Transverse colon (tissue), 4 donors: ENCODE data around the gene SMIM5. TPM values are rescaled to one million over a fixed set of nuclear protein-coding genes. Genes with fewer than 3 reads are reported as not detected.

Experiments used
- DNase-seq: peaks from one replicate; pipeline ENCODE4 v3.0.0-alpha.2; 2019
- H3K27ac ChIP-seq, 4 donors: fragments of 200-600 bp; sonication (generic); 2 replicates each; pipeline ENCODE4 v1.5.1; 2016 to 2018; ENCODE audit warnings: inconsistent platforms in 4 of 4
- H3K27me3 ChIP-seq: fragments of 200-600 bp; sonication (generic); 2 replicates; pipeline ENCODE4 v1.5.1; 2017; ENCODE audit warnings: inconsistent platforms
- H3K36me3 ChIP-seq, 4 donors: fragments of 200-600 bp; sonication (generic); 2 replicates each; pipeline ENCODE4 v1.5.1; 2017 to 2019; ENCODE audit warnings: inconsistent platforms in 4 of 4
- H3K4me1 ChIP-seq, 4 donors: fragments of 200-600 bp; sonication (generic); 2 replicates each; pipeline ENCODE4 v1.5.1; 2017 to 2020; ENCODE audit warnings: inconsistent platforms in 4 of 4
- H3K4me3 ChIP-seq, 4 donors: fragments of 200-600 bp; sonication (generic); 1 replicate in 1 of 4; 2 replicates in 3 of 4; pipeline versions ENCODE4 v1.5.1 to v1.6.1; 2017 to 2019; ENCODE audit warnings: inconsistent platforms in 4 of 4
- H3K9me3 ChIP-seq, 2 donors: fragments of 200-600 bp; sonication (generic); 2 replicates each; pipeline ENCODE4 v1.5.1; 2017 to 2019; ENCODE audit warnings: inconsistent platforms in 2 of 2
- CTCF ChIP-seq, 5 experiments: fragments of 200-600 bp in 3 of 5; fragments of 450-650 bp in 2 of 5; sonication (generic) in 3 of 5; IDR thresholded peaks; 1 replicate in 2 of 5; 2 replicates in 3 of 5; pipeline ENCODE4 v1.5.1; 2016 to 2017; ENCODE audit warnings: antibody characterized with exemption in 5 of 5, inconsistent platforms in 3 of 5, mild to moderate bottlenecking in 2 of 5, moderate library complexity in 1 of 5
- EP300 ChIP-seq: sonication (generic); formaldehyde crosslinking; IDR thresholded peaks from one replicate; pipeline ENCODE4 v1.6.1; 2017; ENCODE audit warnings: antibody characterized with exemption, low read depth
- POLR2A ChIP-seq: fragments of 450-650 bp; IDR thresholded peaks from one replicate; pipeline ENCODE4 v1.6.1; 2016; ENCODE audit warnings: antibody characterized with exemption, mild to moderate bottlenecking, moderate library complexity
- POLR2AphosphoS5 ChIP-seq, 3 donors: sonication (generic); formaldehyde crosslinking; IDR thresholded peaks; one replicate each; pipeline ENCODE4 v1.6.1; 2016; ENCODE audit warnings: antibody characterized with exemption in 3 of 3
- WGBS, 2 donors: methylation state at CpG; one replicate each; pipeline ENCODE4 v1.1.5; 2018; ENCODE audit warnings: low coverage in 1 of 2; 5-methylcytosine and 5-hydroxymethylcytosine counted together
- in situ Hi-C, 4 donors: fragments of 200-750 bp; cut with MboI; loops; one replicate each; pipeline versions ENCODE4 v1.15.0 to v1.15.1; 2017; ENCODE audit warnings: low sequenced_read_pairs in 3 of 4, low pct_ligation_motif_present in 1 of 4, low pct_unique_long_range_greater_than_20kb in 1 of 4
- intact Hi-C: fragments of 100-400 bp; cut with DNase I; formaldehyde crosslinking; loops from one replicate; pipeline ENCODE4 v1.15.1; 2023; ENCODE audit warnings: low total_unique reads
- total RNA-seq, 4 donors: library from RNA; depleted of rRNA; stranded (reverse); fragments of >200 nt; gene quantifications; one replicate each; pipeline ENCODE4 v1.1.0, GENCODE V29; 2016

Gene SMIM5
- total RNA-seq, 4 donors from 2014 or later = 31.3 to 71.4 (median 50.0) TPM; not detected in 1

- intact Hi-C loops = no loop called here
Measured at GRCh38 chr17:75589012-75589918, 44.0 kb upstream of the SMIM5 start.

GRCh38 chr17:75589919-75590303 is 43.3 kb upstream of the SMIM5 start:
- TF ChIP-seq CTCF (IDR thresholded peaks at IDR 0.05) (no peak), EP300 (no peak), POLR2AphosphoS5 (IDR thresholded peaks at IDR 0.05) (no peak), POLR2A (no peak)
- intact Hi-C loops = loop anchor here (5.0 kb wide), 1 partner anchor 168 kb away; no protein-coding TSS in a partner anchor
- Histone ChIP-seq H3K27ac (peak overlapping the region; percentile 84 to 93 (median 89)), H3K27me3 (no peaks in the 10 kb centered on the region), H3K36me3 (no peaks in the 10 kb centered on the region), H3K4me1 (peaks cover 9 to 28% (median 22%) of the 10 kb centered on the region in 4 donors), H3K9me3 (no peaks in the 10 kb centered on the region), H3K4me3 (peak overlapping the region in 2 of 4 donors; percentile 57)
- WGBS, 2 donors = 76% methylated on average over 28 of the region's 29 CpGs; no CpG with 5 or more reads in 1 of the 2 donors
- DNase-seq = peak; percentile 36
- in situ Hi-C loops = loop anchor here in 1 of 4 donors (10.0 kb wide), 1 partner anchor 165 kb away; no protein-coding TSS in a partner anchor

More at GRCh38 chr17:75589012-75589918, 44.0 kb upstream of the SMIM5 start:
- Histone ChIP-seq H3K36me3 (no peaks in the 10 kb centered on the region), H3K4me3 (peak overlapping the region; percentile 33 to 59 (median 57)), H3K4me1 (peaks cover 9 to 28% (median 22%) of the 10 kb centered on the region in 4 donors), H3K27me3 (no peaks in the 10 kb centered on the region), H3K9me3 (no peaks in the 10 kb centered on the region), H3K27ac (peak overlapping the region; percentile 84 to 93 (median 89))
- peak; percentile 97 for DNase-seq
- WGBS, 2 donors = 6% methylated on average over 59 of the region's 100 CpGs; no CpG with 5 or more reads in 1 of the 2 donors
- in situ Hi-C loops = no loop called here
- TF ChIP-seq POLR2AphosphoS5 (IDR thresholded peaks at IDR 0.05) (peak; percentile 6 to 73 (median 68)), CTCF (IDR thresholded peaks at IDR 0.05) (peak; percentile 35 to 81 (median 54)), EP300 (no peak), POLR2A (no peak)

- intact Hi-C loops = loop anchor here (5.0 kb wide), 1 partner anchor 168 kb away; no protein-coding TSS in a partner anchor
Measured at GRCh38 chr17:75590314-75590761, 42.9 kb upstream of the SMIM5 start.

More at GRCh38 chr17:75590314-75590761, 42.9 kb upstream of the SMIM5 start:
- DNase-seq = no peak
- peak overlapping the region in 1 of 4 donors; percentile 93 for H3K27ac ChIP-seq
- in situ Hi-C loops = loop anchor here in 1 of 4 donors (10.0 kb wide), 1 partner anchor 166 kb away; no protein-coding TSS in a partner anchor
- H3K4me1 ChIP-seq = peaks cover 9 to 28% (median 22%) of the 10 kb centered on the region in 4 donors
- H3K27me3 ChIP-seq = no peaks in the 10 kb centered on the region
- TF ChIP-seq POLR2AphosphoS5 (IDR thresholded peaks at IDR 0.05) (no peak), POLR2A (no peak), CTCF (IDR thresholded peaks at IDR 0.05) (no peak), EP300 (no peak)
- H3K4me3 ChIP-seq = no peak overlapping the region
- no peaks in the 10 kb centered on the region for H3K36me3 ChIP-seq
- no peaks in the 10 kb centered on the region for H3K9me3 ChIP-seq
- WGBS, 2 donors = 85% methylated on average over 8 of the region's 8 CpGs; no CpG with 5 or more reads in 1 of the 2 donors
